ENCODE results near the gene ANKRD33B. TPM values are rescaled to one million over a fixed set of nuclear protein-coding genes. Genes with fewer than 3 reads are reported as not detected.
A peak's percentile ranks its signal among the peaks of the same experiment; 100 is the strongest.

The ANKRD33B gene
- total and polyA plus RNA-seq, 9 of the 15 experiments (the other 6 are each of a cell fraction or from before 2014, with no cell fraction given), result 0.10 to 1.7 (median 0.40) TPM

GRCh38 chr5:10596886-10597451, 33.1 kb downstream of the ANKRD33B start (continued):
- TF ChIP-seq RBBP5 (IDR thresholded peaks at IDR 0.05; ENCODE audit: borderline replicate concordance, insufficient read depth, low read length, poor library complexity, severe bottlenecking) (no peak), COPS2 (conservative IDR thresholded peaks at IDR 0.05) (no peak), DEAF1 (CRISPR knock-in tag; IDR thresholded peaks at IDR 0.05) (no peak), ZC3H11A (IDR thresholded peaks at IDR 0.05; ENCODE audit: low read depth, low read length) (no peak), FOXK2 (conservative IDR thresholded peaks at IDR 0.05 in 1 of 2, IDR thresholded peaks at IDR 0.05 in 1 of 2; ENCODE audit: low read depth in 2 of 2) (no peak), CREB3L1 (IDR thresholded peaks at IDR 0.05; ENCODE audit: borderline replicate concordance, low read depth) (no peak)

- Histone ChIP-seq H3K4me2 (ENCODE audit: insufficient read depth, low read length) (no peak overlapping the region), H3K36me3 (ENCODE audit: control insufficient read depth, insufficient read depth, low read length) (no peaks in the 10 kb centered on the region), H3K9me3 (replicated peaks; ENCODE audit: control insufficient read depth, insufficient read depth, low read depth, low read length) (no peaks in the 10 kb centered on the region), H3K9ac (ENCODE audit: insufficient read depth in 1 of 2, low read depth in 2 of 2, low read length in 2 of 2) (no peak overlapping the region), H3K27ac (ENCODE audit: extremely low read depth, low read depth, low read length) (no peak overlapping the region), H3K9me1 (ENCODE audit: control insufficient read depth, insufficient read depth, low read length) (no peaks in the 10 kb centered on the region), H4K20me1 (replicated peaks; ENCODE audit: control insufficient read depth, insufficient read depth, low read length) (no peaks in the 10 kb centered on the region), H3K27me3 (ENCODE audit: control insufficient read depth in 2 of 2, insufficient read depth in 2 of 2, low read length in 2 of 2) (no peaks in the 10 kb centered on the region), H2AFZ (ENCODE audit: low read depth, low read length) (no peak overlapping the region), H3K79me2 (ENCODE audit: control insufficient read depth, insufficient read depth, low read length) (no peaks in the 10 kb centered on the region), H3K4me1 (replicated peaks in 1 of 2; ENCODE audit: control insufficient read depth in 2 of 2, insufficient read depth in 2 of 2, low read length in 2 of 2) (peaks cover 26 to 47% of the 10 kb centered on the region in 2 experiments), H3K4me3 (no peak overlapping the region)
- POLR2A ChIA-PET, result interaction anchor here (0.6 kb wide), 1 partner anchor 143 kb away, joined by 3 read pairs; no protein-coding TSS in a partner anchor
- BruUV-seq (replicated peaks), result no TSS peak
- no peak for DNase-seq (ENCODE audit: extremely low read depth in 1 of 4, low spot score in 3 of 4)
- in situ Hi-C loops (cut with MboI) (no loop called here), intact Hi-C loops (cut with micrococcal nuclease) (no loop called here)
- 94% methylated on average over 1 of the region's 1 CpG for WGBS (ENCODE audit: insufficient coverage, low coverage, missing lambda C conversion rate)
- no peak for ATAC-seq
- FAIRE-seq, result no peak
- CTCF ChIA-PET (ENCODE audit: low intra/inter-chr PET ratio), result no interaction called here
- peak; percentile 50 for TF ChIP-seq HNRNPK (IDR thresholded peaks at IDR 0.05; ENCODE audit: low read depth, low read length, poor library complexity, severe bottlenecking)
- TF ChIP-seq ZNF384 (IDR thresholded peaks at IDR 0.05; ENCODE audit: low read depth, low read length), result peak; percentile 86
- peak; percentile 22; the same call in 1 of the 2 replicates for TF ChIP-seq CBFA2T3 (IDR thresholded peaks at IDR 0.05)
Measured at GRCh38 chr5:10599113-10599512, 35.2 kb downstream of the ANKRD33B start.

Measured in K562 (cell line).